Tibial nerve (tissue), 4 donors: ENCODE results near the gene EFNA5. TPM values are rescaled to one million over a fixed set of nuclear protein-coding genes. Genes with fewer than 3 reads are reported as not detected.

Experiments used
- DNase-seq, 2 donors: peaks; one replicate each; pipeline ENCODE4 v3.0.0-alpha.2; 2019; ENCODE audit warnings: low spot score in 2 of 2
- H3K27ac ChIP-seq, 4 donors: fragments of 200-600 bp; sonication (generic) in 3 of 4; one replicate each; pipeline ENCODE4 v1.5.1; 2017 to 2019; ENCODE audit warnings: mild to moderate bottlenecking in 1 of 4
- H3K27me3 ChIP-seq, 2 donors: fragments of 200-600 bp; sonication (generic) in 1 of 2; one replicate each; pipeline versions ENCODE4 v1.5.1 to v1.6.0; 2017 to 2019
- H3K36me3 ChIP-seq, 3 donors: fragments of 200-600 bp; sonication (generic); one replicate each; pipeline ENCODE4 v1.5.1; 2018 to 2019
- H3K4me1 ChIP-seq, 4 donors: fragments of 200-600 bp; sonication (generic) in 3 of 4; one replicate each; pipeline ENCODE4 v1.5.1; 2017 to 2019
- H3K4me3 ChIP-seq, 4 donors: fragments of 200-600 bp; sonication (generic) in 3 of 4; one replicate each; pipeline ENCODE4 v1.5.1; 2017 to 2019; ENCODE audit warnings: mild to moderate bottlenecking in 1 of 4, moderate library complexity in 1 of 4
- H3K9me3 ChIP-seq, 4 donors: fragments of 200-600 bp; sonication (generic) in 3 of 4; one replicate each; pipeline ENCODE4 v1.5.1; 2017 to 2019
- EP300 ChIP-seq, 2 donors: sonication (generic); formaldehyde crosslinking; IDR thresholded peaks; one replicate each; pipeline ENCODE4 v1.6.1; 2017; ENCODE audit warnings: antibody characterized with exemption in 2 of 2, mild to moderate bottlenecking in 1 of 2
- POLR2A ChIP-seq, 2 donors: fragments of 450-650 bp; IDR thresholded peaks; one replicate each; pipeline ENCODE4 v1.6.1; 2017; ENCODE audit warnings: antibody characterized with exemption in 2 of 2, mild to moderate bottlenecking in 2 of 2, moderate library complexity in 2 of 2
- WGBS, 2 donors: methylation state at CpG; one replicate each; pipeline ENCODE4 v1.1.5; 2018; 5-methylcytosine and 5-hydroxymethylcytosine counted together
- total RNA-seq, 4 donors: library from RNA; depleted of rRNA; stranded (reverse); fragments of >200 nt; gene quantifications; one replicate each; pipeline ENCODE4 v1.1.0, GENCODE V29; 2016
- TF ChIP-seq, protein P1 (sequence below), 5 experiments: fragments of 200-600 bp in 3 of 5; fragments of 450-650 bp in 2 of 5; sonication (generic) in 3 of 5; IDR thresholded peaks; one replicate each; pipeline ENCODE4 v1.5.1; 2016 to 2019; ENCODE audit warnings: antibody characterized with exemption in 5 of 5, mild to moderate bottlenecking in 3 of 5, moderate library complexity in 2 of 5

Gene EFNA5
- total RNA-seq: 10 to 100 TPM in 1 of 4 donors, 1 to 10 TPM in 3; 6.3 to 10.2 (median 6.9) TPM

DNA sequence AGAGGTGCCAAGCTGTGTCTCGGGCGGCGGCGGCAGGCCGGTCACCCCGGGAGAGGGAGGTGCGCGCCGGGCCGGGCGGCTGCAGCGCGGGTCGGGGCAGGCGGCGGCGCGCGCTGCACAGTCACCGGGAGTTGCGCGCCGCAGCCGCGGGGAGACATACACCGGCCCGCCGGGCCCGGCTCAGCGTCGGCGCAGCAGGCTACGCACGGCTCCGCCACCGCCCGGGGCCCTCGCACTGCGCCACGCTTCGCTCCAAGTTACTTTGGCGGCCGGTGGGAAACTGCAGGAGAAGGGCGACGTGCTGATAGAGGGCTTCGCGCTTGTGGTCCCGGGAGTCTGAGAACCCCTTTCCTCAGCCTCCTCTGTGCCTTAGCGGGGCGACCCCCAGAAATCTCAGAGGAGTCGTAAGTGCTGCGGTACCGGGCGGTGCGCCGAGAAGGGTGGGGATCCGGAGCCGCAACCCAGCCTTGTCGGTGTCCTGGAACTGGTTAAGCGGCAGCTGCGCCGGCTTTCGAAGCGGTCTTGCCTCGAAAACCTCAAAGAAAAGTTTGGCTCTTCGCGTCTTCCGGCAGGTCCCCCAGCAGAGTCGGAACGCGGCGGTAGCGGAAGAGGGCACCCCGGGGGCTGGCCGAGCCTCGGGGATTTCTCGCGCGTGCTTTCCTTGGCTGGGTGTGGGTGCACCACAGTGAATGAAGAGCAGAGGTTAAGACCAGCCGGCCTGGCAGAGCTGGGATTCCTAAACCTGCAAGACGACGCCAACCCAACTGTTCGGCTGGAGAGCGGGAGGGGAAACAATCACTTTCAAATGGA, at the start of gene EFNA5:
Gene EFNA5, minus strand, starts transcription at position 6 of the 810 bp plus-strand sequence.
- no peaks in the 10 kb centered on the region for H3K9me3 ChIP-seq
- DNase-seq: peak in 1 of 2 donors; percentile 15
- H3K4me3 ChIP-seq: peak within 1 kb of the TSS; percentile 41 to 65 (median 50)
- TF ChIP-seq POLR2A (IDR thresholded peaks at IDR 0.05) (no peak), EP300 (IDR thresholded peaks at IDR 0.05) (no peak)
- TF ChIP-seq, protein P1, sequence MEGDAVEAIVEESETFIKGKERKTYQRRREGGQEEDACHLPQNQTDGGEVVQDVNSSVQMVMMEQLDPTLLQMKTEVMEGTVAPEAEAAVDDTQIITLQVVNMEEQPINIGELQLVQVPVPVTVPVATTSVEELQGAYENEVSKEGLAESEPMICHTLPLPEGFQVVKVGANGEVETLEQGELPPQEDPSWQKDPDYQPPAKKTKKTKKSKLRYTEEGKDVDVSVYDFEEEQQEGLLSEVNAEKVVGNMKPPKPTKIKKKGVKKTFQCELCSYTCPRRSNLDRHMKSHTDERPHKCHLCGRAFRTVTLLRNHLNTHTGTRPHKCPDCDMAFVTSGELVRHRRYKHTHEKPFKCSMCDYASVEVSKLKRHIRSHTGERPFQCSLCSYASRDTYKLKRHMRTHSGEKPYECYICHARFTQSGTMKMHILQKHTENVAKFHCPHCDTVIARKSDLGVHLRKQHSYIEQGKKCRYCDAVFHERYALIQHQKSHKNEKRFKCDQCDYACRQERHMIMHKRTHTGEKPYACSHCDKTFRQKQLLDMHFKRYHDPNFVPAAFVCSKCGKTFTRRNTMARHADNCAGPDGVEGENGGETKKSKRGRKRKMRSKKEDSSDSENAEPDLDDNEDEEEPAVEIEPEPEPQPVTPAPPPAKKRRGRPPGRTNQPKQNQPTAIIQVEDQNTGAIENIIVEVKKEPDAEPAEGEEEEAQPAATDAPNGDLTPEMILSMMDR (IDR thresholded peaks at IDR 0.05): no peak
- 0 to 1% methylated on average over 37 to 54 of the region's 84 CpGs for WGBS, 2 donors
- H3K36me3 ChIP-seq: no peaks in the 10 kb centered on the region
- H3K4me1 ChIP-seq: peaks cover 0 to 41% (median 12%) of the 10 kb centered on the region in 4 donors
- H3K27ac ChIP-seq: peak within 1 kb of the TSS in 3 of 4 donors; percentile 31 to 64 (median 59)
- H3K27me3 ChIP-seq: peaks cover 0 to 18% of the 10 kb centered on the region in 2 donors

DNA sequence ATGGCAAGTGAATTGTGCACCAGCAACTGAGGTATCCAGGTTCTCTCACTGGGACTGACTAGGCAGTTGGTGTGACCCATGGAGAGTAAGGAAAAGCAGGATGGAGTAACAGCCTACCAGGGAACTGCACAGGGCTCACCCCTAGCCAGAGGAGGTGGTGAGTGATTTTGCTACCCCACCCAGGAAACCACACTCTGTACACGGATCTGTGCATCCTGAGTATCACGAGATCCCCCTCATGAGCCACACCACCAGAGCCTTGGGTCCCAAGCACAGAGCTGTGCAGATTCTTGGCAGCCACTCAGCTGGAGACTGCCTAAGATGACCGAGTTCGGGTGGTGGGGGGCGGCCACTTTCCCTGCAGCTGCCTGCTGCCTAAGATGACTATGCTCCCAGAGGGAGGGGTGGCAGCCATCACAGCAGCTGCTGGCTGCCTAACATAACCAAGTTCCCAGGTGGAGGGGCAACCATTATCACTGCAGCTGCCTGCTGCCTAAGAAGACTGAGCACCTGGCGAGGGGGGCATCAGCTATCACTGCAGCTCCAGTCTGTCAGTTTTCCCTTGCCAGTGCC, 48.4 kb upstream of the EFNA5 start:
- Histone ChIP-seq H3K4me3 (no peak overlapping the region), H3K27ac (no peak overlapping the region), H3K36me3 (no peaks in the 10 kb centered on the region), H3K4me1 (no peaks in the 10 kb centered on the region), H3K9me3 (peaks cover 0 to 37% (median 2%) of the 10 kb centered on the region in 4 donors), H3K27me3 (no peaks in the 10 kb centered on the region)
- no peak for TF ChIP-seq EP300 (IDR thresholded peaks at IDR 0.05)
- TF ChIP-seq, protein P1 (IDR thresholded peaks at IDR 0.05): no peak
- no peak for TF ChIP-seq POLR2A (IDR thresholded peaks at IDR 0.05)
- 91 to 94% methylated on average over 5 to 6 of the region's 6 CpGs for WGBS, 2 donors
- no peak for DNase-seq

DNA sequence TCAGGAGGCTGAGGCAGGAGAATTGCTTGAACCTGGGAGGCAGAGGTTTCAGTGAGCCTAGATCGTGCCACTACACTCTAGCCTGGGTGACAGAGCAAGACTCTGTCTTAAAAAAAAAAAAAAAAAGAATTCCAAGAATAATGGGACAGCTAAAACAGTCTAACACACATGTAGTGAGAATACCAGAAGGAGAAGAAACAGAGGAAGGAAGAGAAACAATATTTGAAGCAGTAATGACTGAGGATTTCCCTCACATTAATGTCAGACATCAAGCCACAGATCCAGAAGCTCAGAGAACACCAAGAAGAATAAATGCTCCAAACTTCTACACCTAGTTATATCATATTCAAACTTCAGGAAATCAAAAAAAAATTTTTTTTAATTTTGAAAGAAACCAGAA, 47.1 kb upstream of the EFNA5 start:
- TF ChIP-seq POLR2A (IDR thresholded peaks at IDR 0.05): no peak
- no peak for TF ChIP-seq EP300 (IDR thresholded peaks at IDR 0.05)
- TF ChIP-seq, protein P1 (IDR thresholded peaks at IDR 0.05): no peak
- H3K27ac ChIP-seq: no peak overlapping the region
- no peak overlapping the region for H3K4me3 ChIP-seq
- no peak for DNase-seq
- H3K36me3 ChIP-seq: no peaks in the 10 kb centered on the region
- no peaks in the 10 kb centered on the region for H3K27me3 ChIP-seq
- H3K4me1 ChIP-seq: no peaks in the 10 kb centered on the region
- peaks cover 0 to 37% (median 2%) of the 10 kb centered on the region in 4 donors for H3K9me3 ChIP-seq
- WGBS, 2 donors: 75 to 91% methylated on average over 1 of the region's 1 CpG

DNA sequence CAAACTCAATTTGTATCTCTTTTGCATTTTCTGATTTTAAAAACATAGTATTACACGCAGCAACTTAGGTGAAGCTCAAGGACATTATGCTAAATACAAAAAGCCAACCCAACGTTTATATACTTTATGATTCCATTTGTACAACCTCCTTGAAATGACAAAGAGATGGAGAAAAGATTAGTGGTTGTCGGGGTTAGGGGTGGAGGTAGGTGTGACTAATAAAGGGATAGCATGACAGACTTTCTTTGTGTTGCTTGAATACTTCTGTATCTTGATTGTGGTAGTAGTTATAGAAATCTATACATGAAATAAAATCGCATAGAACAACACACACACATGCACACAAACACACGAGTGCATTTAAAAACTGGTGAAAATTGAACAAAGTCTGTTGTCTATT, 42.5 kb upstream of the EFNA5 start:
- WGBS, 2 donors: 79 to 83% methylated on average over 5 of the region's 5 CpGs

More for the DNA sequence above, 42.5 kb upstream of the EFNA5 start:
- TF ChIP-seq, protein P1 (IDR thresholded peaks at IDR 0.05): no peak
- TF ChIP-seq POLR2A (IDR thresholded peaks at IDR 0.05) (no peak), EP300 (IDR thresholded peaks at IDR 0.05) (no peak)
- no peaks in the 10 kb centered on the region for H3K27me3 ChIP-seq
- H3K4me3 ChIP-seq: no peak overlapping the region
- no peak overlapping the region for H3K27ac ChIP-seq
- H3K4me1 ChIP-seq: no peaks in the 10 kb centered on the region
- no peaks in the 10 kb centered on the region for H3K36me3 ChIP-seq
- peaks cover 0 to 12% (median 0%) of the 10 kb centered on the region in 4 donors for H3K9me3 ChIP-seq
- no peak for DNase-seq
